GM18907 (cell line): ENCODE results near the gene LIG3.
A peak's percentile ranks its signal among the peaks of the same experiment; 100 is the strongest.
"Not testable (repeated sequence)": the region's sequence is repeated elsewhere in the genome, so short reads cannot be mapped to it uniquely, and the experiment has no call there.

Experiments used
- ATAC-seq: cut with Tn5 transposase; IDR thresholded peaks from one replicate; pipeline ENCODE4 v1.9.1; 2021; ENCODE audit warnings: mild to moderate bottlenecking, moderate library complexity; ENCODE audit not compliant: unreplicated experiment

LIG3 gene

DNA sequence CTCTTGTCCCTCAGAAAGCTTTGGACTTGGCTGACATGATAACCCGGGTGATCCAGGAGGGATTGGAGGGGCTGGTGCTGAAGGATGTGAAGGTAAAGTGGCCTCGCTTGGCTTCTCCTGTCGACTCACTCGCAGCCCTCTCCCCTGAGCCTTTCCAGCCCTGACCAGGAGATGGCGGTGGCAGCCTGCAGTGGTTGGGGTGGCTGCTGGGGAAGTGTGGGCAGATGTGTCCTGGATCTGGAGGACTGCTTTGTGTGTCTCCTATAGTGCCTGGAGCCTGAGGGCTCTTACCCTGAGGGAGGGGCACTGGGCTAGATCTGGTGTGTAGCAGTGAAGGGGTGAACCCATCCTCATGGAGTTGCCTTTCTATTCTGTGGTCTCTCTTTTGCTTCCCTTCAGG lies 17.9 kb downstream of the LIG3 start:
- peak; percentile 61 for ATAC-seq

- no peak for ATAC-seq
Observed at GRCh38 chr17:34999456-34999855, 19.1 kb downstream of the LIG3 start.

DNA sequence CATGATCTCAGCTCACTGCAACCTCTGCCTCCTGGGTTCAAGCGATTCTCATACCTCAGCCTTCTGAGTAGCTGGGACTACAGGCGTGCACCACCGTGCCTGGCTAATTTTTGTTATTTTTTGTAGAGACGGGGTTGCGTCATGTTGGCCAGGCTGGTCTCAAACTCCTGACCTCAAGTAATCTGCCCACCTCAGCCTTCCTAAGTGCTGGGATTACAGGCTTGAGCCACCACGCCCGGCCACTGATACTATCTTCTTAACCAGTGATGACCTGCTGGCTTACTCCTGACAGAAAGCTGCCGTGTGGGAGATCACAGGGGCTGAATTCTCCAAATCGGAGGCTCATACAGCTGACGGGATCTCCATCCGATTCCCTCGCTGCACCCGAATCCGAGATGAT lies 20.7 kb downstream of the LIG3 start:
- ATAC-seq, result not testable (repeated sequence)

- no peak for ATAC-seq
Observed at GRCh38 chr17:35001549-35001948, 21.2 kb downstream of the LIG3 start.

- ATAC-seq, result no peak
Observed at GRCh38 chr17:35002876-35003551, 22.7 kb downstream of the LIG3 start.

DNA sequence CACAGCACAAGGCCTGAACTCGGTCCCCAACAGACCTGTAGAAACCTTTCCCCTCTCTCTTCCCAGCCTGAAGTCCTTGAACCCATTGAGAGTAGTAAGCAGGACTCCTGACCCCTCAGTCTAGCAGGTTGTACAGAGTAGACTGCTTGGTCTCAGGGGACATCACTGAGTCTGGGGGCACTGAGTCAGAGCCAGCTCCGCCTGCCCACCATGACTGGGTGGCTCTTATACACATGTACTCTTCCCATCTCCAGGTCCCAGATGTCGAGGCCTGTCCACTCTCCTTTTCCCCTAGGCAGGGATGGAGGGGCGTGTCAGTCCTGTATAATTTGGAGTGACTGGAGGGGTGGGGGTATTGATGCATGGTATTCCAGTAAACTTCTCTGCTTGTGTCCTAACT lies 23.5 kb downstream of the LIG3 start:
- no peak for ATAC-seq

DNA sequence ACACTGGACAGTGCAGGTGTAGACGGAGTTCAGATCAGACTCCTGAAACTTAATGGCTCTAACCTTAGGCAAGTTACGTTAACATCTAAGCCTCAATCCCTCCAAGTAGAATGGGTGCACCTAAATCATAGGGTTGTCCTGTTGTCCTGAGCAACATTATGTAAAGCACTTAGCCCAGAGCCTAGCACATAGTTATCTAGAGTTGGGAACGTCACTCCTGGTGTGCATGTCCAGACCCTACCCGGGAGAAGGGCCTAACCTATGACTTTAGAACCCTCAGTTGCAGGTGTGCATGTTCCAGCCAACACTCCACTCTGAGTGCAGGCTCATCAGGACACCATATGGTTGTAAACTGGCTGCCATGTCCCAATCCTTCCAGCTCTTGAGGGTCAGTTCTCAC lies 26.0 kb downstream of the LIG3 start:
- no peak for ATAC-seq

- no peak for ATAC-seq
Observed at GRCh38 chr17:35006961-35007360, 26.6 kb downstream of the LIG3 start.

- ATAC-seq, result no peak
Observed at GRCh38 chr17:35010093-35010492, 29.8 kb downstream of the LIG3 start.

DNA sequence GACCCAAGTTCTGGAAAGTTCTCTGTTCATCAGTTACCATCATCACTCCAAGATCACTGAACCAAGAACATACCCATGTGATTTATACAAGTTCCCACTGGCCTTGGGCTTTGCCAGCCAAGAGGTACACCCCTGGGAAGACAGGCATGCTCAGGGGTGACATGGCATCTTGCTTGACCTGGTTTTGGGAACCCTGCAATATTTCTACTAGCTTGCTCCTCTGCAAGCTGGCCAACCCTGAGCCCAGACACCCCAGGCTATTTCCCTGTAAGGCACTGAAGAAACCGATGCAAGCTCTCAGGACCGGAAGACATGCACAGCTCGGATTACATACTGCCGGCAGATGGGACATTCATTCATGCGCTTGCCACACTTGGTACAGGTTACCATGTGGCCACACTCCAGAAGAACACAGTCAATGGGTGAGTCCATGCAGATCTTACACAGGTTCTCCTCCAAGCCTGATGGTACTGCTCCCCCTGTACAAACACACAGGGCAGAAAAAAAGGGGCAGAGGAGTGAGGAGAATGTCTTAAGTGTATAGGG lies 31.4 kb downstream of the LIG3 start:
- no peak for ATAC-seq

DNA sequence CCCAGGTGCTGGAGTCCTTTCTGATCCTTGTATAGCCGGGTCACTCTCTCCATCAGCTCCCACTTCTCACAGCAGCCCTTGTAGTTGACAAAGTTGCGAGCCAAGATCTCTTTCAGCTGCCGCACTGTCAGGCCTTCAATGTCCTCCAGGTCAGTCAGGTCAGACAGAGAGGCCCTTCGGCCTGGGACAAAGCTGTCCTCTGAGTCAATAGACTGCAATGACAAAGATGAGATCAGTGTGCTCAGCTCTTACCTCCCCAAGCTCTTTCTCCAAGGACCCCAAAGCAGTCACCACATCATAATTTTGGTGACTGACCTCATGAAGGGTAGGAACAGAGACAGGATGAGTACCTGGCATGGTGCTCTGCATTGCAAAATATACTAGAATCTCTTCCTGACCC lies 36.1 kb downstream of the LIG3 start:
- ATAC-seq, result no peak

DNA sequence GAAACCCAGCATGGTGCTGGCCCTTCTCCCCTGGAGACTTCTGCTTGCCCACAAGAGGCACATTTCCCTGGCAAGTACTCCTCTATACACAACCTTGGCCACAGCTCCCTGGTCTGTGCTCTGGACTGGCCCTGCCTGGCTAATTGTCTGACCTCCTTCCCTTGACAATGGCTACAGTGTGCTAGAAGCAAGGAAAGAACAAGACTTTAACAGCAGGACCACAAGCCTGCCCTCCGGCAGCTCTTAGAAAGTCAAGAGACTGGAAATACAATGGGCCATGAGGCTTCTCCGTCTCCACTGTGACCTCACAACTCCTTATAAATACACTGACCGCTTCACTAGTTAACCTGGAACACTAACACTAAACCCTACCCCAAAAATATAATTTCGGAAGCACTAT lies 36.7 kb downstream of the LIG3 start:
- no peak for ATAC-seq

GRCh38 chr17:35018814-35019213 lies 38.5 kb downstream of the LIG3 start:
- ATAC-seq, result no peak

DNA sequence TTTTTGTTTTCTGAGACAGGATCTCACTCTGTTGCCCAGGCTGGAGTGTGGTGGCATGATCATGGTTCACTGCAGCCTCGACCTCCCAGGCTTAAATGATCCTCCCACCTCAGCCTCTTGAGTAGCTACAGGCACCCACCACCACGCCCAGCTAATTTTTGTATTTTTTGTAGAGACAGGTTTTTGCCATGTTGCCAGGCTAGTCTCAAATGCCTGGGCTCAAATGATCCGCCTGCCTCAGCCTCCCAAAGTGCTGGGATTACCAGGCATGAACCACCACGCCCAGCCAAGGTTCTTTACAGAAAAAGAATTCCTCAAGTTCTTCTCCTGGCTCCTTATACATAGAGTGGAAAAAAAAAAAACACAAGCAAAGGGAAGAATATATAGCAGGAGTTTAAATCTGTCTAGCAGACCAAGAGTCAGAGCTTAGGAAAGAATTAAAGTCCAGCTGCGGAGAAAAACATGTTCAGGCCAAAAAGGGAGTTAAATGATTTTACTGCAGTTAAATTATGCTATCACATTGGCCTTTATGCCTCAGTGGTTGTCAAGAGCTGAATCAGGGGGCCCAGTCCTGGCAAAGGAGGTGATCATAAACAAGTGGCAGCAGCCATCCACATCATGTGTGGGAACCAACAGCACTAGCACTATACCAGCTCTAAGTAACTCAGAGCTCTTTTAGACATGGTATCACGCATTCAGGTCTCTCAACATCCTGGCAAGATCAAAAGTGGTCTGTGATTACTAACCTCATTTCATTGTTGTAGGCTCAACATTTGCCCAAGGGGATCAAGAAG lies 39.3 kb downstream of the LIG3 start:
- no peak for ATAC-seq

DNA sequence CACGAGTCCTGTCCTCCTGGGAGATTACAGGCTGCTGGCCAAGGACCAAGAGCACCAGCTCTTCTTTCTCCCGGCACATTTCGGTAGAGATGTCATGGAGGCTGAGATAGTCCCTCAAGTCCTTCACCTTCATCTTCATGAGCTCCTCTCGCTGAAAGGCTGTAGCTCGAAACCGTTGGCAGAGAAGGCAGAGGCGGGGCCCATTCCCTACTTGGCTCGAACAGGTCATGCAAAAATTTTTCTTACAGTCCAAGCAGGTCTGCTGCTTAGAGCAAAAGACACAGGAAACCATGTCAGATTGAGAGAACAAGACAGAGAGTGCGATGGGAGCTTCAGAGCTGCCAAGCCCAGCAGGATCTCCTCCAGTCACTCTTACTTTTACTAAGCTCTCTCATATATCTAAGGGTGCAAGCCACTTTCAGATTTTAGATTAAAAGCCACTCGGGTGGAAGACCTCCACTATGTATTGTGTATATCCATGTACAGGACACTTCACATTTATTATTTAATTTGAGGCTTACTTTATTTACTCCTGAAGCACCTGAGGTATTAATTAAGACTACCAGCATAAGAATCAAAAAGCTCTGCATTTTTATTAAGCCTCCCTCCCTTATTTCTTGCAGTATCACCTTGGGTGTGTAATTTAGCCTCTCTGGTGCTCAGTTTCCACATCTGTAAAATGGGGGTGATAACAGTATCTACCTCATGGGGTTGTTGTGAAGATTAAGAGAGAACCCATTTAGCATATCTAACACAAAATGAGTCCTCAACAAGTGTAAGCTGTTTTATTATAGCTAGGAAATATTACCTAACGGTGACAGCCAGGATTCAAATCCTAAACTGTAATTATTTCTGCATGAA lies 41.4 kb downstream of the LIG3 start:
- ATAC-seq, result no peak

- peak; percentile 68 for ATAC-seq
Observed at GRCh38 chr17:35022536-35023063, 42.3 kb downstream of the LIG3 start.

- no peak for ATAC-seq
Observed at GRCh38 chr17:35023538-35023937, 43.2 kb downstream of the LIG3 start.

GRCh38 chr17:35025541-35025940 lies 45.2 kb downstream of the LIG3 start:
- ATAC-seq, result no peak

- ATAC-seq, result not testable (repeated sequence)
Observed at GRCh38 chr17:35028097-35028496, 47.8 kb downstream of the LIG3 start.

DNA sequence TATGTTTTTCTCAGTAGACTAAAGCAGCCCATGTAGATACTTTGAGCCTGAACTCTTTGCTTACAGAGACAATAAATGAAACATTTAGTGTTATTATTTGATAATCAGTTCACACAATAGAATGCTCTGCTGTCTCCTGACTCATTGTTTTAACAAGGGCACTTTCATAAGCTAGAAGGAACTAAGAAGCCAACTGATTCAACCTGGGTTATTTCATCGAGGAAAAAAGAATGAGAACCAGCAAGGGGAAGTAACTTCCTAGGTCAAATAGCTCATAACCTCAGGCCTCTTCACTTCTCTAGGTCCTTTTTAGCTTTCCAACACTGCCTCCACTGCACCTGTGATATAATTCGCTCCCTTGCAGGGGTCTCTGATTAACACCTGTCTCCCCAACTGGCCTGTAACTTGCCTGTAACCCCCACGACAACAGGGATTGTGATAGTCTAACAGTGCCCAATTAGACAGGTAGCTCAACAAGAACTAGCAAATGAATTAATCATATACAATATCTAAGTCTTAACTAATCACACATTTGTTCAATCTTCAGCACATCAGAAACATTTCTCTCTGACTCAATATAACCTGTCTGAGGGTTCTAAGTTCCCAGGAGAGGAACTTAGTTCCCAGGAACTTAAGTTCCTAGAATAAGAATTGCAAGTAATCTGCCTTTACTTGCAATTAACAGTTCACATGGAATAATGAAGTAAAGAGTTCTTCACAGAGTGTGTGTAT lies 48.4 kb downstream of the LIG3 start:
- no peak for ATAC-seq
